ENCODE results near the gene EI24.

DNA sequence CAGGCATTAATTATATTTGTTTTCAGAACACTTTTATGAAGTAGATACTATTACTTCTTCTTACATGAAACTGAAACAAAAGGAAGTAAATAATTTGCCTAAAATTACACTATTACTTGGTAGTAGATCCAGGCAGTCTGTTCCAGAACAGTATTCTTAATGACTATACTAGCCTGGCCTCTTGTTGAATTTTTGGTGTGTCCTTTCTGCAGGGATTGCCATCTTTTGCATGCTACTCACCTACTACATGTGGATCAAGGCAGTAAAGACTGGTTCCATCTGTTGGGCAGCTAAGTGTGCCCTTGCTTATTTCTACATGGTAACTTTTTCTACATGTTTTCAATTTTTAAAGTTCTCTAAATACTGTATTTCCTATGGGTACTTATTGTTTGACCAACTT lies 36.1 kb downstream of the EI24 start:
- TF ChIP-seq POLR2A (IDR thresholded peaks at IDR 0.05; ENCODE audit: low read length) (no peak), GATA1 (IDR thresholded peaks at IDR 0.05; ENCODE audit: low read depth, low read length) (no peak)

Data from erythroblast (primary cell).